ENCODE measurements around the gene ANKAR.
"Not testable (repeated sequence)": the region's sequence is repeated elsewhere in the genome, so short reads cannot be mapped to it uniquely, and the experiment has no call there.

Gene ANKAR

DNA sequence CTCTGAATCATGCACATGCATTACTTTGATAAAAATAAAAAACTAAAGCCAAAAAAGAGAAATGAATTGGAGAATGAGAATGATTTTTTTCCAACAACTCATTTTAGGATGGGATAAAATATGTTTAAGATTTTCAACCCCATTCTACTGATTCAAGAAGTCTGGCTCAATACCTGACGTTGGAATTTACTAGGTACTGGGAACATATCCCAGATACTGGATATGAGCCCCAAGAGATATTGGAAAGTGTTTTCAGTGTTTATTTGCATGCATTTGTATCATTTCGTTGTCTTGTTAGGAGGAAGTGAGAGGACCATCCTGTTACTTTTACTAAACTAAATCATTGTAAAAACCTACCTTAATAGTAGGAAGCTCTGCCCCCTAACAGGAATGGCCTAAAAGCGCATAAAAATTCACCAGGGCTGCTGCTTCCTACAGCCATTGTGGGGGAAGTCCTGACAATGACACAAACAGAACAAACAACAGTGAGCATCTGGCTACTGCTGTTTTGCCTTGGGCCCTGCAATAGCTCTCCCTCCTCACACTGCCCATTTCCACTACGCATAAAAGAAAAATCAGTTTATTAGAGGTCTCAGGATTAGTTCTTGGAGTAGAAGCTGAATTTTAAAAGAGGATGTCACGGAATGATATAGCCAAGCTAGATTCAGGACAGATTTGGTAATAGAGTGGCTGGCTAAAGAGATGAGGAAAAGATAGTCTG lies 35.2 kb downstream of the ANKAR start:
- no peak for DNase-seq

DNA sequence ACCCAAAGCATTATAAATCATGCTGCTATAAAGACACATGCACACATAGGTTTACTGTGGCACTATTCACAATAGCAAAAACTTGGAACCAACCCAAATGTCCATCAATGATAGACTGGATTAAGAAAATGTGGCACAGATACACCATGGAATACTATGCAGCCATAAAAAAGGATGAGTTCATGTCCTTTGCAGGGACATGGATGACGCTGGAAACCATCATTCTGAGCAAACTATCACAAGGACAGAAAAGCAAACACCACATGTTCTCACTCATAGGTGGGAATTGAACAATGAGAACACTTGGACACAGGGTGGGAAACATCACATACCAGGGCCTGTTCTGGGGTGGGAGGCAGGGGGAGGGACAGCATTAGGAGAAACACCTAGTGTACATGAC lies 43.1 kb downstream of the ANKAR start:
- DNase-seq, result not testable (repeated sequence)

DNA sequence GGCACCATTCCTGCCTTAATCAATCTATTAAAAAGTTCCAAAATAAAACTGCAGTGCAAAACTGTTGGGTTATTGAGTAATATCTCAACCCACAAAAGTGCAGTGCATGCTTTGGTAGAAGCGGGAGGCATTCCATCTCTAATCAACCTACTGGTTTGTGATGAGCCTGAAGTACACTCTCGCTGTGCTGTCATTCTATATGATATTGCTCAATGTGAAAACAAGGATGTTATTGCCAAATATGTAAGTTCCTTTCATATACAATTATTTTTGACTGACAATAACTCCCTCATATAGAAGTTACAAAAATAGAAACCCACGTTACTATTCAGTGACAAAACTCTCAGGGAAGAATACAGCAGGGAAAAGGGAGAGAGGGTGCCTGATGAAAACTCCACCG lies 45.1 kb downstream of the ANKAR start:
- no peak for DNase-seq

DNA sequence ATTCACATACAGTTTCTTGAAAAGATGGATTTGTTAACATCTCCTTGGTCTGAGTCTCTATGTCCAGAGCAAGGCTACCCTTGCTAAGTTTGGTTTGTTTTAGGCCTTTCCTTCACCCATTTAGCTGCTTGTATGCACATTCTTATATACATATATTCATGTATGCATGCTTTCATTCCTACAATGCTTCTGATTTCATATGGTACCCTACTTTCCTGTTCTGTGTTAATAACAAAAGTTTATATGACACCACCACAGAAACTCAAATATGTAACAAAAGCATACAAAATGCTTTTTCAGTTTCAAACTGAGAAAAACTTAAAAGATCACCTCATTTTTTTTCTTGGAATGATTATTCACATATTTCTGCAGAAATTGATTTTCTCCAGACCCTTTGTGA lies 48.7 kb downstream of the ANKAR start:
- DNase-seq, result no peak
